SK-N-SH treated with all-trans-retinoic acid at 6 μM for 48 hours (cell line): ENCODE data around the gene FAM83D.
"Not testable (repeated sequence)": the region's sequence is repeated elsewhere in the genome, so short reads cannot be mapped to it uniquely, and the experiment has no call there.

Source experiments
- ATAC-seq: fragments of 200-7000 bp; cut with Tn5 transposase; 3 replicates; pipeline ENCODE4 v1.9.1; 2020; ENCODE audit warnings: mild to moderate bottlenecking, moderate library complexity
- ARNTL ChIP-seq: fragments of 450-650 bp; formaldehyde crosslinking; IDR thresholded peaks from 2 replicates; pipeline ENCODE4 v1.5.0; 2020; ENCODE audit warnings: low read depth, mild to moderate bottlenecking, moderate library complexity, borderline replicate concordance
- BACH2 ChIP-seq: fragments of 250-450 bp; sonication (Bioruptor Pico); IDR thresholded peaks from 2 replicates; pipeline ENCODE4 v1.9.0; 2021; ENCODE audit warnings: mild to moderate bottlenecking, borderline replicate concordance
- CSDC2 ChIP-seq: fragments of 250-450 bp; sonication (Bioruptor Pico); IDR thresholded peaks from 2 replicates; pipeline ENCODE4 v1.5.0; 2020; ENCODE audit warnings: mild to moderate bottlenecking, moderate library complexity
- CSRNP3 ChIP-seq: fragments of 250-450 bp; sonication (Bioruptor Pico); IDR thresholded peaks from 2 replicates; pipeline ENCODE4 v1.5.1; 2021; ENCODE audit warnings: mild to moderate bottlenecking, moderate library complexity
- ESRRG ChIP-seq: fragments of 250-450 bp; sonication (Bioruptor Pico); IDR thresholded peaks from 2 replicates; pipeline ENCODE4 v1.6.1; 2021; ENCODE audit warnings: mild to moderate bottlenecking
- ISL1 ChIP-seq: fragments of 250-450 bp; sonication (Bioruptor Pico); IDR thresholded peaks from 2 replicates; pipeline ENCODE4 v2.1.2; 2022; ENCODE audit warnings: mild to moderate bottlenecking, moderate library complexity
- OSR1 ChIP-seq: fragments of 250-450 bp; sonication (Bioruptor Pico); IDR thresholded peaks from 2 replicates; pipeline ENCODE4 v1.8.0; 2022; ENCODE audit warnings: moderate library complexity, mild to moderate bottlenecking, inconsistent platforms
- POU6F1 ChIP-seq: fragments of 250-450 bp; sonication (Bioruptor Pico); IDR thresholded peaks from 2 replicates; pipeline ENCODE4 v1.8.0; 2021; ENCODE audit warnings: low read depth, mild to moderate bottlenecking, moderate library complexity, borderline replicate concordance
- PPARA ChIP-seq: fragments of 250-450 bp; sonication (Bioruptor Pico); IDR thresholded peaks from 2 replicates; pipeline ENCODE4 v1.5.0; 2020; ENCODE audit warnings: mild to moderate bottlenecking, borderline replicate concordance
- RARB ChIP-seq: fragments of 250-450 bp; sonication (Bioruptor Pico); IDR thresholded peaks from 2 replicates; pipeline ENCODE4 v1.8.0; 2021; ENCODE audit warnings: mild to moderate bottlenecking, moderate library complexity
- SNAI2 ChIP-seq: fragments of 250-450 bp; sonication (Bioruptor Pico); IDR thresholded peaks from 2 replicates; pipeline ENCODE4 v1.5.0; 2020; ENCODE audit warnings: mild to moderate bottlenecking, moderate library complexity
- TCF4 ChIP-seq: fragments of 250-450 bp; sonication (Bioruptor Pico); IDR thresholded peaks from 2 replicates; pipeline ENCODE4 v1.8.0; 2021; ENCODE audit warnings: mild to moderate bottlenecking, moderate library complexity, borderline replicate concordance
- TOX ChIP-seq: fragments of 250-450 bp; sonication (Bioruptor Pico); IDR thresholded peaks from 2 replicates; pipeline ENCODE4 v1.8.0; 2021; ENCODE audit warnings: mild to moderate bottlenecking, moderate library complexity, borderline replicate concordance
- TSHZ2 ChIP-seq: fragments of 250-450 bp; sonication (Bioruptor Pico); IDR thresholded peaks from 2 replicates; pipeline ENCODE4 v1.5.0; 2020; ENCODE audit warnings: mild to moderate bottlenecking, moderate library complexity
- ZC3H10 ChIP-seq: fragments of 250-450 bp; sonication (Bioruptor Pico); IDR thresholded peaks from 2 replicates; pipeline ENCODE4 v1.5.1; 2021; ENCODE audit warnings: mild to moderate bottlenecking, moderate library complexity
- ZFP3 ChIP-seq: fragments of 250-450 bp; sonication (Bioruptor Pico); IDR thresholded peaks from 2 replicates; pipeline ENCODE4 v1.5.0; 2020; ENCODE audit warnings: mild to moderate bottlenecking, moderate library complexity
- ZFP30 ChIP-seq: fragments of 450-650 bp; formaldehyde crosslinking; IDR thresholded peaks from 2 replicates; pipeline ENCODE4 v1.5.0; 2022; ENCODE audit warnings: mild to moderate bottlenecking, moderate library complexity
- ZNF565 ChIP-seq: fragments of 450-650 bp; formaldehyde crosslinking; conservative IDR thresholded peaks from 2 replicates; pipeline ENCODE4 v1.5.0; 2020; ENCODE audit warnings: low read depth, mild to moderate bottlenecking, moderate library complexity
- ZNF70 ChIP-seq: fragments of 450-650 bp; formaldehyde crosslinking; IDR thresholded peaks from 2 replicates; pipeline ENCODE4 v1.5.0; 2020; ENCODE audit warnings: mild to moderate bottlenecking, moderate library complexity

The FAM83D gene

GRCh38 chr20:38957235-38957876, 31.1 kb downstream of the FAM83D start (continued):
- TF ChIP-seq TSHZ2 (no peak), SNAI2 (CRISPR knock-in tag) (no peak), ESRRG (CRISPR knock-in tag) (no peak), ZFP3 (CRISPR knock-in tag) (no peak), BACH2 (CRISPR knock-in tag) (no peak)

DNA sequence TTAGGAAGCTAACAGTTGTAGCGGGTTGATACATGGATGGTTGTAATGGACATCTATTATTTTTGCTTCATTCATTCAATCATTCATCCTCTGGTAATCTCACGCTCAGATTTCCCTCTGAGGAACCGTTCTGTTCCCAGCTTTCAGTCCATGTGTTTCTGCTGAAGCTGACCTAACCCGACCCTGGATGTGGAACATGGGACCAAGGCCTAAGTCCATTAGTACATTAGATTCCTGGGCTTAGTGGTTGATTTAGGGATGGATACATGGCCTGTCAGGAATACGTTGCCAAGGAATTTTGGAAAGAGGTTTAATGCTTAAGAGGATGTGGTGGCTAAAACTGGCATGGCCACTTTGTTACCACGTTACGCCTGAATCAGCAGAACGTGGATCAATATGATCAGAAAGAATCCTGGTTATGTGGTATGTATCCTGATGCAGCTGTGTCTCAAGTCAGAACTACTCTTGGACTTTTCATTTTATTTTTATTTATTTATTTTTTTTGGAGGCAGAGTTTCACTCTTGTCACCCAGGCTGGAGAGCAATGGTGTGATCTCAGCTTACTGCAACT, 31.8 kb downstream of the FAM83D start:
- no peak for ATAC-seq
- no peak for TF ChIP-seq ESRRG (CRISPR knock-in tag)
- no peak for TF ChIP-seq CSDC2 (CRISPR knock-in tag)

- not testable (repeated sequence) for ATAC-seq
These were observed 34.0 kb downstream of the FAM83D start for GRCh38 chr20:38960187-38960687.

DNA sequence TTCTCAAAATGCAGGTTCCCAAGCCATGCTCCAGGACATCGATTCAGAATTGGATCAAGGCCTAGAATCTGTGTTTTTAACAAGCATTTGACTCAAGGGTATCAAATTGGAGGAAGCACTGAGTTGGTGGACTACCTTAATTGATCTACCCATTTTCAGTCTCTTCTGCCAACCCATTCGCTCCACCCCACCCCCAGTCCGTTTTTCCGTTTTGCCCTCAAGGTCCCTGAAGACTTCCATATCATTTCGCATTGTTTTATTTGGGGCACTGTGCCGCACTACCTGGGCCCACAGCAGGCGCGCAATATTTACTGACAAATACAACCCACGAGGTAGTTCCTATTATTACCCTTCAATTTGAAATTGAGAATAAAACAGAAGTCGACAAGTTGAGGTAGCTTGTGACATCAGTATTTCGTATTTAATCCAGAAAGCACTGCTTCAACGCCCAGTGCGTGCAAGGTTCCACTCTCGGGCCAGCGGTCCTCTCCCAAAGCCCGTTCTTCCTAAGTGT, 35.4 kb downstream of the FAM83D start:
- TF ChIP-seq TCF4 (CRISPR knock-in tag) (no peak), ARNTL (CRISPR knock-in tag) (no peak), CSRNP3 (CRISPR knock-in tag) (no peak), ZNF565 (CRISPR knock-in tag) (no peak), ZFP30 (CRISPR knock-in tag) (0 out of 2 replicates have a peak, but pooled peaks have one; percentile 6), ZNF70 (no peak)
- TF ChIP-seq, all 23 proteins: peak for 1
- no peak for ATAC-seq

GRCh38 chr20:38962044-38962927, 36.1 kb downstream of the FAM83D start, which contains the start of gene DHX35:
Gene DHX35, plus strand, starts transcription at chr20:38962344. Its CDS starts 24 bp downstream, at chr20:38962368.
- peak; percentile 99 for ATAC-seq
- TF ChIP-seq ZFP3 (CRISPR knock-in tag), result no peak
- TF ChIP-seq ARNTL (CRISPR knock-in tag), result 0 out of 2 replicates have a peak, but pooled peaks have one; percentile 23

DNA sequence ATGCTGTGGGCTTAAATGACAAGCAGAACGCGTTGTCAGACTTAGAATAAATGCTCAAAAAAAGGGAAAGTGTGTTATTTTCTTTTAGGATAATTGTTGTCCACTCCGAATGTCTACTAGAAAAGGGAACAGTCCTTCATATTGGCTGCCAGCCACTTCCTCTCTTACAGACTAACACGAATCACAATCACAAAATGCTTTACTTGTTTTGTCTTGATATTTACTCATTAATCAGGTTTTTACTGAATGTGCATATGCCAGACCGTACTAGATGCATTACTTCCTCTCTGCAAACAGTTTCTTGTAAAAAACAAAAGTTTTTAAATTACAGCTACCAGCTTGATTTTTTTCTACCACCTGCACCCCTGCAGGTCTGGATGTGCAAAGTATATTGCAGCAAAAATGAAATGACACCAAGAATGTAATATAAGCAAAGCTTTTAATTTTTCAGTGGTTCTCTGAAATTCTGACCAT, 36.7 kb downstream of the FAM83D start:
- ATAC-seq, result no peak
- TF ChIP-seq BACH2 (CRISPR knock-in tag), result no peak
- TF ChIP-seq PPARA (CRISPR knock-in tag), result no peak
- TF ChIP-seq ZFP3 (CRISPR knock-in tag), result no peak
- TF ChIP-seq ZNF565 (CRISPR knock-in tag), result no peak
- no peak for TF ChIP-seq TOX (CRISPR knock-in tag)
- TF ChIP-seq RARB (CRISPR knock-in tag), result no peak
- no peak for TF ChIP-seq ZNF70
- no peak for TF ChIP-seq ESRRG (CRISPR knock-in tag)
- no peak for TF ChIP-seq OSR1 (CRISPR knock-in tag)
- TF ChIP-seq ARNTL (CRISPR knock-in tag), result no peak
- no peak for TF ChIP-seq ZFP30 (CRISPR knock-in tag)
- TF ChIP-seq CSDC2 (CRISPR knock-in tag), result no peak
- TF ChIP-seq CSRNP3 (CRISPR knock-in tag), result no peak
- TF ChIP-seq ISL1, result no peak
- TF ChIP-seq POU6F1, result no peak
- TF ChIP-seq ZC3H10, result no peak
